Endothelial cell of umbilical vein (primary cell): ENCODE data around the gene FAM83F. TPM values are rescaled to one million over a fixed set of nuclear protein-coding genes. Genes with fewer than 3 reads are reported as not detected.

Source experiments
- BruUV-seq: library from RNA; stranded (reverse); fragments of 400-500 nt; replicated peaks from 2 replicates; lab custom pipeline; 2021; lab: Mats Ljungman, UMichigan
- CTCF ChIA-PET: fragments of 300-600, 350-600 bp; sonication (Branson Sonifier 250); formaldehyde crosslinking; loops from one replicate; lab custom pipeline; 2021; ENCODE audit warnings: antibody characterized with exemption, inconsistent platforms; lab: Charles Lee
- POLR2A ChIA-PET: fragments of 300-600, 350-600 bp; sonication (Branson Sonifier 250); formaldehyde crosslinking; loops from one replicate; lab custom pipeline; 2021; ENCODE audit warnings: antibody characterized with exemption, inconsistent platforms; lab: Charles Lee
- DNase-seq: peaks from one replicate; pipeline ENCODE4 v3.0.0-alpha.2; 2011; ENCODE audit warnings: low read depth, low spot score
- FAIRE-seq: peaks from 2 replicates; lab custom pipeline; 2011; peaks lifted over from hg19 to GRCh38; lab: Jason Lieb, UNC
- H2AFZ ChIP-seq: 2 replicates; pipeline ENCODE4 v1.6.0; 2012; ENCODE audit warnings: low read depth, low read length, control low read depth, inconsistent platforms
- H3K27ac ChIP-seq: 2 replicates; pipeline ENCODE4 v1.5.1; 2011; ENCODE audit warnings: low read depth, mild to moderate bottlenecking, control low read depth, low read length, moderate library complexity; ENCODE audit not compliant: insufficient read depth
- H3K27me3 ChIP-seq, 2 experiments: 2 replicates each; pipeline versions ENCODE4 v1.6.0 to v1.6.1; 2011; ENCODE audit warnings: low read length in 2 of 2, mixed read lengths in 1 of 2; ENCODE audit not compliant: control insufficient read depth in 2 of 2, insufficient read depth in 2 of 2
- H3K36me3 ChIP-seq, 2 experiments: 2 replicates in 1 of 2; 3 replicates in 1 of 2; pipeline ENCODE4 v1.5.1; 2011; ENCODE audit warnings: low read length in 2 of 2, mild to moderate bottlenecking in 1 of 2, moderate library complexity in 1 of 2; ENCODE audit not compliant: control insufficient read depth in 2 of 2, insufficient read depth in 2 of 2; ENCODE audit errors: extremely low read depth in 1 of 2
- H3K4me1 ChIP-seq: 3 replicates; pipeline ENCODE4 v1.5.1; 2011; ENCODE audit warnings: mild to moderate bottlenecking, low read length; ENCODE audit not compliant: control insufficient read depth, insufficient read depth; ENCODE audit errors: extremely low read depth
- H3K4me2 ChIP-seq: 2 replicates; pipeline ENCODE4 v1.6.1; 2011; ENCODE audit warnings: low read length, control low read depth, mixed read lengths; ENCODE audit not compliant: insufficient read depth
- H3K4me3 ChIP-seq, 3 experiments: fragments of 200-600 bp in 1 of 3; sonication (generic), shearing (Covaris generic) in 1 of 3; replicated peaks in 1 of 3; 2 replicates each; pipeline ENCODE4 v1.5.1; 2011 to 2016; ENCODE audit warnings: control low read depth in 3 of 3, low read length in 3 of 3, mild to moderate bottlenecking in 2 of 3, inconsistent platforms in 1 of 3, low read depth in 1 of 3, moderate library complexity in 1 of 3; ENCODE audit not compliant: insufficient read depth in 1 of 3
- H3K79me2 ChIP-seq: 2 replicates; pipeline ENCODE4 v1.6.0; 2012; ENCODE audit warnings: low read length, inconsistent platforms; ENCODE audit not compliant: control insufficient read depth, insufficient read depth
- H3K9ac ChIP-seq: replicated peaks from 2 replicates; pipeline ENCODE3; 2011; ENCODE audit warnings: low read length, control low read depth; ENCODE audit not compliant: insufficient read depth; ENCODE audit errors: extremely low read depth
- H3K9me1 ChIP-seq: replicated peaks from 3 replicates; pipeline ENCODE4 v1.6.0; 2011; ENCODE audit warnings: mild to moderate bottlenecking, low read length; ENCODE audit not compliant: control insufficient read depth, insufficient read depth; ENCODE audit errors: extremely low read depth
- H3K9me3 ChIP-seq: replicated peaks from 2 replicates; pipeline ENCODE4 v1.5.1; 2012; ENCODE audit warnings: low read length, inconsistent platforms; ENCODE audit not compliant: control insufficient read depth, insufficient read depth
- H4K20me1 ChIP-seq: replicated peaks from 2 replicates; pipeline ENCODE3; 2011; ENCODE audit warnings: mild to moderate bottlenecking, low read length; ENCODE audit not compliant: control insufficient read depth, insufficient read depth; ENCODE audit errors: extremely low read depth
- EZH2 ChIP-seq: IDR thresholded peaks from 2 replicates; pipeline ENCODE4 v1.6.1; 2012; ENCODE audit warnings: borderline replicate concordance, low read depth, mild to moderate bottlenecking, moderate library complexity, low read length, inconsistent platforms; ENCODE audit not compliant: severe bottlenecking
- FOS ChIP-seq: IDR thresholded peaks from 2 replicates; pipeline ENCODE4 v1.6.1; 2011; ENCODE audit warnings: mild to moderate bottlenecking, low read length, moderate library complexity, borderline replicate concordance; ENCODE audit not compliant: insufficient read depth
- GATA2 ChIP-seq: IDR thresholded peaks from 2 replicates; pipeline ENCODE4 v1.7.0; 2011; ENCODE audit warnings: low read depth, mild to moderate bottlenecking, moderate library complexity, mixed read lengths, low read length; ENCODE audit not compliant: insufficient read length, insufficient read depth
- JUN ChIP-seq: IDR thresholded peaks from 2 replicates; pipeline ENCODE4 v1.6.1; 2011; ENCODE audit warnings: borderline replicate concordance, low read depth; ENCODE audit not compliant: insufficient read length, insufficient read depth
- MYC ChIP-seq: IDR thresholded peaks from one replicate; pipeline ENCODE4 v1.6.1; 2011; ENCODE audit warnings: mild to moderate bottlenecking, low read depth, low read length
- POLR2A ChIP-seq: IDR thresholded peaks from 2 replicates; pipeline ENCODE4 v1.6.1; 2012; ENCODE audit warnings: low read depth, mild to moderate bottlenecking, control low read depth, low read length
- POLR2AphosphoS5 ChIP-seq: IDR thresholded peaks from 2 replicates; pipeline ENCODE4 v1.6.1; 2012; ENCODE audit warnings: low read depth, mild to moderate bottlenecking, control low read depth, low read length, moderate library complexity; ENCODE audit not compliant: insufficient read depth
- dilution Hi-C: fragments of 300-500 bp; cut with MboI; formaldehyde crosslinking; loops from one replicate; pipeline ENCODE4 v1.15.0; 2019; ENCODE audit warnings: low sequenced_read_pairs; ENCODE audit not compliant: extremely low pct_ligation_motif_present
- intact Hi-C: fragments of 100-400 bp; cut with micrococcal nuclease; formaldehyde crosslinking; loops from one replicate; pipeline ENCODE4 v1.10.0; 2022
- polyA plus RNA-seq, 4 experiments: library from polyadenylated mRNA; depleted of rRNA in 3 of 4; stranded (reverse) in 3 of 4; unstranded in 1 of 4; fragments of >200 nt; gene quantifications; 2 replicates each; pipeline versions ENCODE4 v1.2.1 to v1.2.3, GENCODE V29; 2011 to 2012; ENCODE audit warnings: missing spikeins in 1 of 4
- total RNA-seq: library from RNA; stranded (reverse); gene quantifications from 2 replicates; pipeline ENCODE4 v1.2.3, GENCODE V29; 2021
- TF ChIP-seq, protein P1 (sequence below): IDR thresholded peaks from 2 replicates; pipeline ENCODE4 v1.6.1; 2011; ENCODE audit not compliant: insufficient read depth, insufficient read length
- TF ChIP-seq, protein P2 (sequence below), 2 donors: IDR thresholded peaks; 1 replicate in 1 of 2; 2 replicates in 1 of 2; pipeline ENCODE4 v1.5.1; 2011; ENCODE audit warnings: low read length in 2 of 2, mild to moderate bottlenecking in 2 of 2, moderate library complexity in 2 of 2, control low read depth in 1 of 2, inconsistent platforms in 1 of 2, low read depth in 1 of 2; ENCODE audit not compliant: insufficient read depth in 1 of 2; ENCODE audit errors: extremely low read depth in 1 of 2

The FAM83F gene
- total and polyA plus RNA-seq, 2 donors (not counting 3 experiments of a cell fraction or from before 2014, with no cell fraction given), result not detected

DNA sequence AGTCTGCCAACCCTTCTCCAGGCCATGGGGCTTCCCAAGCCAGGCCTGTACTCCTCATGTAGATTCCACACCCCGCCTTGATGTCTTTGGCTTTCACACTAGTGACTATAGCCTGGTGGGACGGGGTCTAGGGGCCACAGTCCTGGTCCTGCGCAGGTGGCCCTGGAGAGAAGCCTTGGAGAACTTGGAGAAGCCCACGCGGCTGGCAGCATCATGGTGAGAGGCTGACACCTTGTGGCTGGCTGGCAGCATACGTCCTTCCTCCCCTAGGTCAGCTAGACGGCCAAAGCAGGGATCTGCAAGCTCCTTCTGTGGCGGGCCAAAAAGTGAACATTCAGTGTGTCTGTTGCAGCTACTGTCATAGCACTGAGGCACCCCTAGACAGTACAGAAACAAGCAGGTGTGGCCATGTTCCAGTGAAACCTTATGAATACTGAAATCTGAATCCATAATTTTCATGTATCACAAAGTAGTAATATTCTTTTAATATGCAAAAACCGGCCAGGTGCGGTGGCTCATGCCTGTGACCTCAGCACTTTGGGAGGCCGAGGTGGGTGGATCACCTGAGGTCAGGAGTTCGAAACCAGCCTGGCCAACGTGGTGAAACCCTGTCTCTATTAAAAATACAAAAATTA lies 42.0 kb downstream of the FAM83F start:
- intact Hi-C loops (loop anchor here (1.0 kb wide), 3 partner anchors 413 to 502 kb away; no protein-coding TSS in a partner anchor), dilution Hi-C loops (no loop called here)
- no peaks in the 10 kb centered on the region for H3K36me3 ChIP-seq
- H3K4me3 ChIP-seq, result no peak overlapping the region
- H4K20me1 ChIP-seq, result no peaks in the 10 kb centered on the region
- no peaks in the 10 kb centered on the region for H3K9me1 ChIP-seq
- POLR2A ChIA-PET, result interaction anchor here (0.6 to 0.7 kb wide), 3 partner anchors 140 to 502 kb away, joined by 3 to 4 read pairs (median 4); partner anchors contain the start of gene TNRC6B
- no peak overlapping the region for H3K27ac ChIP-seq
- peak; percentile 89 for FAIRE-seq
- CTCF ChIA-PET, result interaction anchor here (0.6 to 6.3 kb wide), 26 partner anchors 11 to 693 kb away, joined by 3 to 69 read pairs (median 5); partner anchors contain the start of genes ADSL and RPS19BP1
- DNase-seq, result peak; percentile 69
- H3K9me3 ChIP-seq, result no peaks in the 10 kb centered on the region
- no peak overlapping the region for H3K9ac ChIP-seq
- peaks cover 3 to 24% of the 10 kb centered on the region in 2 experiments for H3K27me3 ChIP-seq
- no peak overlapping the region for H2AFZ ChIP-seq
- H3K79me2 ChIP-seq, result no peaks in the 10 kb centered on the region
- no peak overlapping the region for H3K4me2 ChIP-seq
- peaks cover 11% of the 10 kb centered on the region for H3K4me1 ChIP-seq
- no TSS peak for BruUV-seq
- TF ChIP-seq, protein P1, sequence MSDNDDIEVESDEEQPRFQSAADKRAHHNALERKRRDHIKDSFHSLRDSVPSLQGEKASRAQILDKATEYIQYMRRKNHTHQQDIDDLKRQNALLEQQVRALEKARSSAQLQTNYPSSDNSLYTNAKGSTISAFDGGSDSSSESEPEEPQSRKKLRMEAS, result no peak
- TF ChIP-seq, protein P2, sequence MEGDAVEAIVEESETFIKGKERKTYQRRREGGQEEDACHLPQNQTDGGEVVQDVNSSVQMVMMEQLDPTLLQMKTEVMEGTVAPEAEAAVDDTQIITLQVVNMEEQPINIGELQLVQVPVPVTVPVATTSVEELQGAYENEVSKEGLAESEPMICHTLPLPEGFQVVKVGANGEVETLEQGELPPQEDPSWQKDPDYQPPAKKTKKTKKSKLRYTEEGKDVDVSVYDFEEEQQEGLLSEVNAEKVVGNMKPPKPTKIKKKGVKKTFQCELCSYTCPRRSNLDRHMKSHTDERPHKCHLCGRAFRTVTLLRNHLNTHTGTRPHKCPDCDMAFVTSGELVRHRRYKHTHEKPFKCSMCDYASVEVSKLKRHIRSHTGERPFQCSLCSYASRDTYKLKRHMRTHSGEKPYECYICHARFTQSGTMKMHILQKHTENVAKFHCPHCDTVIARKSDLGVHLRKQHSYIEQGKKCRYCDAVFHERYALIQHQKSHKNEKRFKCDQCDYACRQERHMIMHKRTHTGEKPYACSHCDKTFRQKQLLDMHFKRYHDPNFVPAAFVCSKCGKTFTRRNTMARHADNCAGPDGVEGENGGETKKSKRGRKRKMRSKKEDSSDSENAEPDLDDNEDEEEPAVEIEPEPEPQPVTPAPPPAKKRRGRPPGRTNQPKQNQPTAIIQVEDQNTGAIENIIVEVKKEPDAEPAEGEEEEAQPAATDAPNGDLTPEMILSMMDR (IDR thresholded peaks at IDR 0.05; ENCODE audit: extremely low read depth in 1 of 2, insufficient read depth in 1 of 2, low read depth in 1 of 2, low read length in 2 of 2), result peak; percentile 62 to 84

DNA sequence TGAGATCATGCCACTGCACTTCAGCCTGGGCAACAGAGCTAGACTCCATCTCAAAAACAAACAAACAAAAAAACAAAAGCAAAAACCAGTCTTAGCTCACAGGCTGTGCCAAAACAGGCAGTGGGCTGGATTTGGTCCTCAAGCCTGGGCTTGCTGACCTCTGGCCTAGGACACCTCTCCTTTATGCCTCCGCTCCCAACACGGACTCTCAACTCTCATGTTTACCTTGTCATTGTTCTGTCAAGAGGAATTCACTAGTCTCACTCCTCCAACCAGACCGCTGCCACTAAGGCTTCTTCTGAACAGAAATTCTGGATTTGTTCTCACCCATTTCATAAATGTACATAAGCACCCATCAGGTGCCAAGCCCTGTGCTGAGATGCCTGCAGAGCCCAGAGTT lies 42.6 kb downstream of the FAM83F start:
- no peaks in the 10 kb centered on the region for H3K9me3 ChIP-seq
- H3K4me2 ChIP-seq, result no peak overlapping the region
- H3K9ac ChIP-seq, result no peak overlapping the region
- no peak for FAIRE-seq
- no peak overlapping the region for H3K27ac ChIP-seq
- ChIA-PET POLR2A (interaction anchor here (0.7 kb wide), 1 partner anchor 503 kb away, joined by 3 read pairs; no protein-coding TSS in a partner anchor), CTCF (interaction anchor here (0.7 to 6.3 kb wide), 25 partner anchors 12 to 694 kb away, joined by 3 to 69 read pairs (median 5); partner anchors contain the start of genes ADSL and RPS19BP1)
- TF ChIP-seq FOS, result no peak
- TF ChIP-seq, protein P2 (IDR thresholded peaks at IDR 0.05; ENCODE audit: extremely low read depth in 1 of 2, insufficient read depth in 1 of 2, low read depth in 1 of 2, low read length in 2 of 2), result no peak
- no peak for TF ChIP-seq POLR2AphosphoS5
- no peak for TF ChIP-seq GATA2
- TF ChIP-seq JUN, result no peak
- TF ChIP-seq EZH2, result no peak
- no peak for TF ChIP-seq MYC
- no peak for TF ChIP-seq POLR2A
- TF ChIP-seq, protein P1, result no peak
- intact Hi-C loops (no loop called here), dilution Hi-C loops (no loop called here)
- H3K9me1 ChIP-seq, result no peaks in the 10 kb centered on the region
- H3K27me3 ChIP-seq, result peaks cover 3 to 26% of the 10 kb centered on the region in 2 experiments
- no TSS peak for BruUV-seq
- no peaks in the 10 kb centered on the region for H4K20me1 ChIP-seq
- H2AFZ ChIP-seq, result no peak overlapping the region
- DNase-seq, result no peak
- H3K79me2 ChIP-seq, result no peaks in the 10 kb centered on the region
- H3K4me1 ChIP-seq, result peaks cover 11% of the 10 kb centered on the region
- H3K4me3 ChIP-seq, result no peak overlapping the region
- H3K36me3 ChIP-seq, result no peaks in the 10 kb centered on the region
